ENCODE data around the gene ZXDB.

DNA sequence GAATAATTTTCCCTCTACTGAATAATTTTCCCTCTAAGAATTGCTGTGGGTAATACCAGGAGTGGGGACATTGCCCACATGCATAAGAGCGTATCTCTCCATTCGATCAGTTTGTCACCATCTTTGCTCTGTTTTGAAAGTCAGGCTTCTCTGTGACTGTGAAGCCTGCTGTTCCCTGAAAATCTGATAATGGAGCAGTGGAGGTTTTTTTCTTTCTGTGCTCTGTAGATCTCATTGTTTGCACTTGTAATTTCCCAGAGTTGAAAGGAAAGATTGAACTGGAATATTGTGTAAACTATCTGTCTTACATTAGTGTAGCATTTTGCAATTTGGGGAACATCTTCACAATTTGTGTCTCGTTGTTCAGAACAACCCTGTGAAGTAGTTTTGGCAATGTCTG lies 4.3 kb downstream of the ZXDB start:
- TF ChIP-seq, protein P1, sequence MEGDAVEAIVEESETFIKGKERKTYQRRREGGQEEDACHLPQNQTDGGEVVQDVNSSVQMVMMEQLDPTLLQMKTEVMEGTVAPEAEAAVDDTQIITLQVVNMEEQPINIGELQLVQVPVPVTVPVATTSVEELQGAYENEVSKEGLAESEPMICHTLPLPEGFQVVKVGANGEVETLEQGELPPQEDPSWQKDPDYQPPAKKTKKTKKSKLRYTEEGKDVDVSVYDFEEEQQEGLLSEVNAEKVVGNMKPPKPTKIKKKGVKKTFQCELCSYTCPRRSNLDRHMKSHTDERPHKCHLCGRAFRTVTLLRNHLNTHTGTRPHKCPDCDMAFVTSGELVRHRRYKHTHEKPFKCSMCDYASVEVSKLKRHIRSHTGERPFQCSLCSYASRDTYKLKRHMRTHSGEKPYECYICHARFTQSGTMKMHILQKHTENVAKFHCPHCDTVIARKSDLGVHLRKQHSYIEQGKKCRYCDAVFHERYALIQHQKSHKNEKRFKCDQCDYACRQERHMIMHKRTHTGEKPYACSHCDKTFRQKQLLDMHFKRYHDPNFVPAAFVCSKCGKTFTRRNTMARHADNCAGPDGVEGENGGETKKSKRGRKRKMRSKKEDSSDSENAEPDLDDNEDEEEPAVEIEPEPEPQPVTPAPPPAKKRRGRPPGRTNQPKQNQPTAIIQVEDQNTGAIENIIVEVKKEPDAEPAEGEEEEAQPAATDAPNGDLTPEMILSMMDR (IDR thresholded peaks at IDR 0.05): no peak
- TF ChIP-seq POLR2A (IDR thresholded peaks at IDR 0.05): no peak

Data from uterus (tissue), 2 donors.